Activated CD4-positive, alpha-beta T cell treated with anti-CD3 and anti-CD28 coated beads, Interleukin-2, amount 10 ng/mL, durations not matched to agents 7 days and 5 days (primary cell): ENCODE measurements around the gene GRK1. TPM values are rescaled to one million over a fixed set of nuclear protein-coding genes. Genes with fewer than 3 reads are reported as not detected.

ENCODE experiments used
- CTCF ChIA-PET: fragments of 350-600 bp; sonication (Branson Sonifier 250); formaldehyde crosslinking; loops from one replicate; lab custom pipeline; 2021; ENCODE audit warnings: antibody characterized with exemption; lab: Charles Lee
- POLR2A ChIA-PET: fragments of 350-600 bp; sonication (Branson Sonifier 250); formaldehyde crosslinking; loops from one replicate; lab custom pipeline; 2021; ENCODE audit warnings: antibody characterized with exemption; lab: Charles Lee
- DNase-seq: peaks from one replicate; pipeline ENCODE4 v3.0.0-alpha.2; 2020
- H3K27ac Mint-ChIP-seq: one replicate; pipeline ENCODE4 v1.8.0; 2021; ENCODE audit warnings: mild to moderate bottlenecking, moderate library complexity, mixed read lengths
- H3K27me3 Mint-ChIP-seq: one replicate; pipeline ENCODE4 v1.8.0; 2021; ENCODE audit warnings: mixed read lengths
- H3K36me3 Mint-ChIP-seq: one replicate; pipeline ENCODE4 v1.8.0; 2021; ENCODE audit warnings: low read depth, mixed read lengths
- H3K4me1 Mint-ChIP-seq: one replicate; pipeline ENCODE4 v1.8.0; 2021; ENCODE audit warnings: mixed read lengths
- H3K4me3 Mint-ChIP-seq: one replicate; pipeline ENCODE4 v1.8.0; 2021; ENCODE audit warnings: mild to moderate bottlenecking, moderate library complexity, mixed read lengths
- H3K9me3 Mint-ChIP-seq: one replicate; pipeline ENCODE4 v1.8.0; 2021; ENCODE audit warnings: mixed read lengths
- total RNA-seq, 2 experiments: library from RNA; stranded (reverse); gene quantifications; one replicate each; pipeline ENCODE4 v1.2.3, GENCODE V29; 2021

Gene GRK1
- total RNA-seq, 2 experiments from 2014 or later: 0.19 TPM; not detected in 1

- CTCF ChIA-PET: no interaction called here
- H3K9me3 Mint-ChIP-seq: no peaks in the 10 kb centered on the region
- no peak overlapping the region for H3K27ac Mint-ChIP-seq
- no peaks in the 10 kb centered on the region for H3K27me3 Mint-ChIP-seq
- POLR2A ChIA-PET: no interaction called here
- peaks cover 71% of the 10 kb centered on the region for H3K36me3 Mint-ChIP-seq
- no peak overlapping the region for H3K4me3 Mint-ChIP-seq
- H3K4me1 Mint-ChIP-seq: peaks cover 16% of the 10 kb centered on the region
- no peak for DNase-seq
These were observed 31.3 kb upstream of the GRK1 start for GRCh38 chr13:113635709-113636108.

- CTCF ChIA-PET: no interaction called here
- H3K27ac Mint-ChIP-seq: no peak overlapping the region
These were observed 30.6 kb upstream of the GRK1 start for GRCh38 chr13:113636266-113636963.

GRCh38 chr13:113637262-113638160, 29.5 kb upstream of the GRK1 start:
- Mint-ChIP-seq H3K27me3 (no peaks in the 10 kb centered on the region), H3K4me3 (no peak overlapping the region), H3K9me3 (no peaks in the 10 kb centered on the region), H3K4me1 (peaks cover 16% of the 10 kb centered on the region), H3K27ac (no peak overlapping the region), H3K36me3 (peaks cover 82% of the 10 kb centered on the region)
- DNase-seq: no peak
- POLR2A ChIA-PET: no interaction called here
- CTCF ChIA-PET: no interaction called here

More at GRCh38 chr13:113636266-113636963, 30.6 kb upstream of the GRK1 start:
- Mint-ChIP-seq H3K9me3 (no peaks in the 10 kb centered on the region), H3K36me3 (peaks cover 71% of the 10 kb centered on the region), H3K27me3 (no peaks in the 10 kb centered on the region), H3K4me3 (no peak overlapping the region), H3K4me1 (peaks cover 16% of the 10 kb centered on the region)
- POLR2A ChIA-PET: no interaction called here
- no peak for DNase-seq

GRCh38 chr13:113638173-113638746, 28.8 kb upstream of the GRK1 start:
- ChIA-PET POLR2A (no interaction called here), CTCF (no interaction called here)
- Mint-ChIP-seq H3K4me3 (no peak overlapping the region), H3K27me3 (no peaks in the 10 kb centered on the region), H3K4me1 (peaks cover 16% of the 10 kb centered on the region), H3K27ac (no peak overlapping the region), H3K36me3 (peaks cover 79% of the 10 kb centered on the region), H3K9me3 (no peaks in the 10 kb centered on the region)
- no peak for DNase-seq

GRCh38 chr13:113638806-113639205, 28.2 kb upstream of the GRK1 start:
- Mint-ChIP-seq H3K27me3 (no peaks in the 10 kb centered on the region), H3K4me1 (peaks cover 11% of the 10 kb centered on the region), H3K27ac (no peak overlapping the region), H3K4me3 (no peak overlapping the region), H3K36me3 (peaks cover 75% of the 10 kb centered on the region), H3K9me3 (no peaks in the 10 kb centered on the region)
- ChIA-PET CTCF (no interaction called here), POLR2A (interaction anchor here (0.7 kb wide), 1 partner anchor 120 kb away, joined by 3 read pairs; no protein-coding TSS in a partner anchor)
- DNase-seq: no peak

GRCh38 chr13:113639616-113640262, 27.3 kb upstream of the GRK1 start:
- CTCF ChIA-PET: no interaction called here
- no peak overlapping the region for H3K4me3 Mint-ChIP-seq
- POLR2A ChIA-PET: no interaction called here
- H3K36me3 Mint-ChIP-seq: peaks cover 65% of the 10 kb centered on the region
- no peaks in the 10 kb centered on the region for H3K27me3 Mint-ChIP-seq
- H3K9me3 Mint-ChIP-seq: no peaks in the 10 kb centered on the region
- H3K4me1 Mint-ChIP-seq: peaks cover 2% of the 10 kb centered on the region
- DNase-seq: no peak
- H3K27ac Mint-ChIP-seq: no peak overlapping the region

GRCh38 chr13:113641426-113641825, 25.6 kb upstream of the GRK1 start:
- Mint-ChIP-seq H3K9me3 (no peaks in the 10 kb centered on the region), H3K27me3 (no peaks in the 10 kb centered on the region)
- POLR2A ChIA-PET: no interaction called here

GRCh38 chr13:113642563-113642962, 24.5 kb upstream of the GRK1 start:
- Mint-ChIP-seq H3K4me1 (peaks cover 16% of the 10 kb centered on the region), H3K27me3 (no peaks in the 10 kb centered on the region), H3K27ac (no peak overlapping the region), H3K36me3 (peaks cover 44% of the 10 kb centered on the region), H3K9me3 (no peaks in the 10 kb centered on the region), H3K4me3 (no peak overlapping the region)
- no peak for DNase-seq
- CTCF ChIA-PET: no interaction called here
- POLR2A ChIA-PET: no interaction called here

More at GRCh38 chr13:113641426-113641825, 25.6 kb upstream of the GRK1 start:
- Mint-ChIP-seq H3K4me3 (no peak overlapping the region), H3K36me3 (peaks cover 55% of the 10 kb centered on the region), H3K27ac (no peak overlapping the region), H3K4me1 (peaks cover 6% of the 10 kb centered on the region)
- CTCF ChIA-PET: no interaction called here
- DNase-seq: no peak

GRCh38 chr13:113643593-113643992, 23.4 kb upstream of the GRK1 start:
- Mint-ChIP-seq H3K27ac (no peak overlapping the region), H3K36me3 (peaks cover 37% of the 10 kb centered on the region), H3K4me1 (peaks cover 19% of the 10 kb centered on the region), H3K4me3 (no peak overlapping the region), H3K9me3 (no peaks in the 10 kb centered on the region), H3K27me3 (no peaks in the 10 kb centered on the region)
- CTCF ChIA-PET: interaction anchor here (1.2 kb wide), 1 partner anchor 41 kb away, joined by 3 read pairs; no protein-coding TSS in a partner anchor
- POLR2A ChIA-PET: no interaction called here
- DNase-seq: no peak

GRCh38 chr13:113644800-113645199, 22.2 kb upstream of the GRK1 start:
- DNase-seq: no peak
- POLR2A ChIA-PET: no interaction called here
- Mint-ChIP-seq H3K27ac (no peak overlapping the region), H3K9me3 (no peaks in the 10 kb centered on the region), H3K36me3 (peaks cover 28% of the 10 kb centered on the region), H3K27me3 (no peaks in the 10 kb centered on the region), H3K4me3 (no peak overlapping the region), H3K4me1 (peaks cover 19% of the 10 kb centered on the region)
- CTCF ChIA-PET: interaction anchor here (1.2 kb wide), 1 partner anchor 42 kb away, joined by 3 read pairs; no protein-coding TSS in a partner anchor

GRCh38 chr13:113645329-113645728, 21.7 kb upstream of the GRK1 start:
- Mint-ChIP-seq H3K4me1 (peaks cover 19% of the 10 kb centered on the region), H3K36me3 (peaks cover 23% of the 10 kb centered on the region), H3K27me3 (no peaks in the 10 kb centered on the region), H3K4me3 (no peak overlapping the region), H3K9me3 (no peaks in the 10 kb centered on the region), H3K27ac (no peak overlapping the region)
- ChIA-PET POLR2A (no interaction called here), CTCF (no interaction called here)
- no peak for DNase-seq

- H3K27me3 Mint-ChIP-seq: no peaks in the 10 kb centered on the region
- no peak overlapping the region for H3K27ac Mint-ChIP-seq
- DNase-seq: no peak
- H3K4me3 Mint-ChIP-seq: no peak overlapping the region
- peaks cover 15% of the 10 kb centered on the region for H3K36me3 Mint-ChIP-seq
- peaks cover 19% of the 10 kb centered on the region for H3K4me1 Mint-ChIP-seq
- H3K9me3 Mint-ChIP-seq: no peaks in the 10 kb centered on the region
- ChIA-PET CTCF (no interaction called here), POLR2A (no interaction called here)
These were observed 20.6 kb upstream of the GRK1 start for GRCh38 chr13:113646376-113646775.
